Trophoblast cell (in vitro differentiated cells and primary cell): ENCODE measurements around the gene SMYD4.

Experiments
- DNase-seq, 2 donors: peaks; one replicate each; pipeline ENCODE4 v3.0.0-alpha.2; 2016
- H2AFZ ChIP-seq: 2 replicates; pipeline ENCODE4 v1.6.1; 2013; ENCODE audit warnings: low read length, moderate library complexity, mild to moderate bottlenecking; ENCODE audit not compliant: insufficient read depth, poor library complexity
- H2AK5ac ChIP-seq: 2 replicates; pipeline ENCODE4 v1.6.1; 2013; ENCODE audit warnings: mild to moderate bottlenecking, low read length
- H2BK120ac ChIP-seq: 2 replicates; pipeline ENCODE4 v1.6.1; 2013; ENCODE audit warnings: low read length, mild to moderate bottlenecking, moderate library complexity; ENCODE audit not compliant: insufficient read depth, poor library complexity
- H2BK12ac ChIP-seq: 2 replicates; pipeline ENCODE4 v1.6.1; 2013; ENCODE audit warnings: mild to moderate bottlenecking, low read length, moderate library complexity
- H2BK5ac ChIP-seq: 2 replicates; pipeline ENCODE4 v1.6.1; 2013; ENCODE audit warnings: low read length, low read depth, moderate library complexity, mild to moderate bottlenecking; ENCODE audit not compliant: poor library complexity
- H3K14ac ChIP-seq: 2 replicates; pipeline ENCODE4 v1.6.1; 2013; ENCODE audit warnings: mild to moderate bottlenecking, low read length
- H3K18ac ChIP-seq: 2 replicates; pipeline ENCODE4 v1.6.1; 2013; ENCODE audit warnings: mild to moderate bottlenecking, low read length
- H3K23ac ChIP-seq: 2 replicates; pipeline ENCODE4 v1.6.1; 2013; ENCODE audit warnings: low read length
- H3K27ac ChIP-seq: 2 replicates; pipeline ENCODE4 v1.5.1; 2013; ENCODE audit warnings: low read depth, mild to moderate bottlenecking, inconsistent platforms, low read length, moderate library complexity
- H3K27me3 ChIP-seq: 2 replicates; pipeline ENCODE4 v1.6.1; 2013; ENCODE audit warnings: inconsistent platforms, mild to moderate bottlenecking, low read length, moderate library complexity; ENCODE audit not compliant: insufficient read depth
- H3K36me3 ChIP-seq, 2 experiments: 1 replicate in 1 of 2; 2 replicates in 1 of 2; pipeline ENCODE4 v1.6.1; 2013; ENCODE audit warnings: low read length in 2 of 2, mild to moderate bottlenecking in 2 of 2, moderate library complexity in 1 of 2; ENCODE audit not compliant: insufficient read depth in 2 of 2, control insufficient read depth in 1 of 2
- H3K4ac ChIP-seq: 2 replicates; pipeline ENCODE4 v1.6.1; 2013; ENCODE audit warnings: low read depth, mild to moderate bottlenecking, low read length, moderate library complexity
- H3K4me1 ChIP-seq, 2 experiments: 1 replicate in 1 of 2; 2 replicates in 1 of 2; pipeline ENCODE4 v1.6.1; 2013; ENCODE audit warnings: low read length in 2 of 2, mild to moderate bottlenecking in 2 of 2, moderate library complexity in 1 of 2; ENCODE audit not compliant: insufficient read depth in 2 of 2, control insufficient read depth in 1 of 2
- H3K4me2 ChIP-seq: 2 replicates; pipeline ENCODE4 v1.6.1; 2013; ENCODE audit warnings: inconsistent platforms, mild to moderate bottlenecking, low read length, moderate library complexity
- H3K4me3 ChIP-seq: 2 replicates; pipeline ENCODE4 v1.5.1; 2013; ENCODE audit warnings: mild to moderate bottlenecking, low read depth, low read length, inconsistent platforms
- H3K79me1 ChIP-seq: one replicate; pipeline ENCODE4 v1.6.1; 2013; ENCODE audit warnings: low read length
- H3K79me2 ChIP-seq: 2 replicates; pipeline ENCODE4 v1.6.1; 2013; ENCODE audit warnings: low read length, mild to moderate bottlenecking; ENCODE audit not compliant: control insufficient read depth, insufficient read depth, poor library complexity
- H3K9ac ChIP-seq: 2 replicates; pipeline ENCODE4 v1.6.1; 2013; ENCODE audit warnings: mild to moderate bottlenecking, low read length
- H3K9me3 ChIP-seq: 2 replicates; pipeline ENCODE4 v1.6.1; 2013; ENCODE audit warnings: low read depth, mild to moderate bottlenecking, control low read depth, inconsistent platforms, low read length; ENCODE audit not compliant: insufficient read depth
- H4K12ac ChIP-seq: 2 replicates; pipeline ENCODE4 v1.6.1; 2013; ENCODE audit warnings: low read depth, mild to moderate bottlenecking, low read length, moderate library complexity
- H4K8ac ChIP-seq: 2 replicates; pipeline ENCODE4 v1.6.1; 2013; ENCODE audit warnings: low read depth, mild to moderate bottlenecking, low read length, moderate library complexity
- H4K91ac ChIP-seq: one replicate; pipeline ENCODE4 v1.6.1; 2013; ENCODE audit warnings: low read depth, mild to moderate bottlenecking, low read length, moderate library complexity
- WGBS: extraction: QIAGEN DNeasy Blood & Tissue Kit; methylation state at CpG from one replicate; pipeline ENCODE4 v1.1.7; 2013; ENCODE audit warnings: missing lambda C conversion rate; ENCODE audit not compliant: insufficient read length, insufficient coverage; ENCODE audit errors: extremely low coverage; 5-methylcytosine and 5-hydroxymethylcytosine counted together

The SMYD4 gene

DNA sequence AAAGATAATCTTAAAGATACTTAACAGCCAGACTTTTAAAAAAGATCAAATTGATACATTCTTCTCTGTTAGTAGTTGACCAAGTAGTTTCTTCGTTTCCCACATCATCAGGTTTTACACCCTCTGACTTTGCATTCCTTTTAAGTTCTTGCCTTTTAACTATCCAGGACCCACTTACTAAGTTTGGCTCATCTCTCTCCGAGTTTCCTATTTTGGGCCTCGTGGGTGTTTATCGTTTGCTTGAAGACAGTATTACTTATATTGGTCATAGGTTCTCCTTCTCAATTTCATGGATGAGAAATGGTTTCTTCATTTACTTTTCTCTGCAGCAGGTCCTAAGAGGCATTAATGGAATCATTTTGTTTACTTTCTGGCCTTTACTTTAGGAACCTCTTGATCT lies 43.3 kb upstream of the SMYD4 start:
- Histone ChIP-seq H4K91ac (no peak overlapping the region), H4K12ac (no peak overlapping the region), H3K27me3 (no peaks in the 10 kb centered on the region), H2AK5ac (no peak overlapping the region), H3K9me3 (no peaks in the 10 kb centered on the region), H3K4me1 (no peaks in the 10 kb centered on the region), H3K4ac (no peak overlapping the region), H2BK5ac (no peak overlapping the region), H3K14ac (no peak overlapping the region), H3K23ac (no peak overlapping the region), H2BK120ac (no peak overlapping the region), H3K18ac (no peak overlapping the region), H2BK12ac (no peak overlapping the region), H3K4me3 (no peak overlapping the region), H2AFZ (no peak overlapping the region), H3K79me1 (no peaks in the 10 kb centered on the region), H4K8ac (no peak overlapping the region), H3K9ac (no peak overlapping the region), H3K36me3 (peaks cover 19 to 34% of the 10 kb centered on the region in 2 experiments), H3K4me2 (no peak overlapping the region), H3K27ac (no peak overlapping the region), H3K79me2 (no peaks in the 10 kb centered on the region)
- no peak for DNase-seq
- WGBS: no CpG with 5 or more reads among the region's 4 CpGs

DNA sequence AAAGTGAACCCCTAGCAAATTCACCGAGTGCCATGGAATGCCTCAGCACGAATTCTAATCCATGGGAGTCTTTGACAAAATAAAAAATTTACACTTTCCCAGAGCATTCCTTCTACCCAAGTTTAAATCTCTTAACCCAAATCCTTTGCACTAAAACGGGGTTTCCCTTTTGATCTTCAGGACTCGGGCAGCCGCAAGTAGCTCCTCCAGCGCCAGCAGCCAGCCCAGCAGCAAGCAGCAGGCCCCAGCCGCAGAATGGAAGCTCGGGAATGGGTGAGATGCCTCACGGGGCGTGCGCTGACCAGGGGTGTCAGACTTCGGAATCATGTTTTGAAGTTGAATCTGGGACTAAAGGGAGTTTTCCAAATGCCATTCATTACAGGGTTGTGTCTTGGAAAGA lies 42.6 kb upstream of the SMYD4 start:
- Histone ChIP-seq H3K36me3 (peaks cover 16 to 29% of the 10 kb centered on the region in 2 experiments), H3K9ac (no peak overlapping the region), H2BK120ac (no peak overlapping the region), H4K12ac (no peak overlapping the region), H4K91ac (no peak overlapping the region), H3K4ac (no peak overlapping the region), H2BK12ac (no peak overlapping the region), H3K4me3 (no peak overlapping the region), H3K9me3 (no peaks in the 10 kb centered on the region), H2BK5ac (no peak overlapping the region), H3K79me1 (no peaks in the 10 kb centered on the region), H3K27ac (no peak overlapping the region), H3K14ac (no peak overlapping the region), H3K4me1 (no peaks in the 10 kb centered on the region), H2AFZ (no peak overlapping the region), H3K23ac (no peak overlapping the region), H3K27me3 (no peaks in the 10 kb centered on the region), H3K79me2 (no peaks in the 10 kb centered on the region), H4K8ac (no peak overlapping the region), H2AK5ac (no peak overlapping the region), H3K18ac (no peak overlapping the region), H3K4me2 (no peak overlapping the region)
- no CpG with 5 or more reads among the region's 12 CpGs for WGBS
- no peak for DNase-seq

DNA sequence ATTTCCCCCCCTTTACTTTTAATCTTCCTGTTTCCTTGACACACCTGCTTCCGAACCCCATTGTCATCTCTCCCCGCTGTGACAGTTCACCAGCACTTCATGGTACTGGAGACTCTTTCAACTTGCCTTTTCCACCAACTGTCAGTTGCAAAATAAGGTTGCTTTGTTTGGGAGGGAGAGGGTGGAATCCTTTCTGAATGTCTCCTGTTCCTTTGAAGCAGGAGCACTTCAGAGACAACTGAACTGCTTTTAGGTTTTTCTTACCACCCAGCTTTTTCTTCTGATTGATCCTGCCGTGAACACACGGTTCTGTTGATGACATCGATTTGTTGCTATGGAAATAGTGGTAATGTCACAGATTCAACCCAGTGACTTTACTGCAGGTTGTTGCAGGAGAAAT lies 42.1 kb upstream of the SMYD4 start:
- Histone ChIP-seq H3K27me3 (no peaks in the 10 kb centered on the region), H4K8ac (no peak overlapping the region), H3K4me2 (no peak overlapping the region), H3K36me3 (peaks cover 14 to 26% of the 10 kb centered on the region in 2 experiments), H3K27ac (no peak overlapping the region), H2AK5ac (no peak overlapping the region), H3K23ac (no peak overlapping the region), H4K91ac (no peak overlapping the region), H3K9me3 (no peaks in the 10 kb centered on the region), H3K4me3 (no peak overlapping the region), H3K79me1 (no peaks in the 10 kb centered on the region), H2AFZ (no peak overlapping the region), H3K18ac (no peak overlapping the region), H3K14ac (no peak overlapping the region), H3K4me1 (no peaks in the 10 kb centered on the region), H2BK12ac (no peak overlapping the region), H3K79me2 (no peaks in the 10 kb centered on the region), H2BK5ac (no peak overlapping the region), H3K4ac (no peak overlapping the region), H3K9ac (no peak overlapping the region), H4K12ac (no peak overlapping the region), H2BK120ac (no peak overlapping the region)
- WGBS: no CpG with 5 or more reads among the region's 5 CpGs
- DNase-seq: no peak

DNA sequence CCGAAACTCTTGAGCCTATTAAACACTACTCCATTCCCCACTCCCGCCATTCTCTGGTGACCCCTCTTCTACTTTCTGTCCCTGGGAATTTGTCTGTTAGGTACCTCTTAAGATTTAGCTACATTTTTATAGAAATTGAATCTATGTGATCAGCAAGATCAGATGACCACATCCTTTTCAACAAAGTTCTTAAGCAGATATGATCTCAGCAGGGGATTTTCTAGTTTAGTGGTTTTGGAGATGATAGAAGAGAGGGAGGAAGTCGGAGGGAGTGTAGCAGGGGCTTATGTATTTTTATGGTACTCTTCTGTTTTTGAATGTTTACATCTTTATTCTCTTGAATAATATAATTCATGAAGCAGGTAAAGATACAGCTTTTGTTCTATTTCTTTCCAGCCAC lies 40.9 kb upstream of the SMYD4 start:
- Histone ChIP-seq H3K27ac (no peak overlapping the region), H3K36me3 (peaks cover 13 to 27% of the 10 kb centered on the region in 2 experiments), H3K4me1 (no peaks in the 10 kb centered on the region), H3K23ac (no peak overlapping the region), H2BK12ac (no peak overlapping the region), H2AFZ (no peak overlapping the region), H3K4me2 (no peak overlapping the region), H3K4ac (no peak overlapping the region), H3K9ac (no peak overlapping the region), H4K8ac (no peak overlapping the region), H4K12ac (no peak overlapping the region), H3K27me3 (no peaks in the 10 kb centered on the region), H3K9me3 (no peaks in the 10 kb centered on the region), H2AK5ac (no peak overlapping the region), H2BK120ac (no peak overlapping the region), H3K18ac (no peak overlapping the region), H3K79me2 (no peaks in the 10 kb centered on the region), H2BK5ac (no peak overlapping the region), H3K14ac (no peak overlapping the region), H3K79me1 (no peaks in the 10 kb centered on the region), H4K91ac (no peak overlapping the region), H3K4me3 (no peak overlapping the region)
- no peak for DNase-seq
- WGBS: no CpG with 5 or more reads among the region's 3 CpGs
